ENCODE data around the gene CDC37L1. TPM values are rescaled to one million over a fixed set of nuclear protein-coding genes. Genes with fewer than 3 reads are reported as not detected.

The CDC37L1 gene
- total and polyA plus RNA-seq, 2 experiments from 2014 or later, result 26.9 to 29.6 TPM

DNA sequence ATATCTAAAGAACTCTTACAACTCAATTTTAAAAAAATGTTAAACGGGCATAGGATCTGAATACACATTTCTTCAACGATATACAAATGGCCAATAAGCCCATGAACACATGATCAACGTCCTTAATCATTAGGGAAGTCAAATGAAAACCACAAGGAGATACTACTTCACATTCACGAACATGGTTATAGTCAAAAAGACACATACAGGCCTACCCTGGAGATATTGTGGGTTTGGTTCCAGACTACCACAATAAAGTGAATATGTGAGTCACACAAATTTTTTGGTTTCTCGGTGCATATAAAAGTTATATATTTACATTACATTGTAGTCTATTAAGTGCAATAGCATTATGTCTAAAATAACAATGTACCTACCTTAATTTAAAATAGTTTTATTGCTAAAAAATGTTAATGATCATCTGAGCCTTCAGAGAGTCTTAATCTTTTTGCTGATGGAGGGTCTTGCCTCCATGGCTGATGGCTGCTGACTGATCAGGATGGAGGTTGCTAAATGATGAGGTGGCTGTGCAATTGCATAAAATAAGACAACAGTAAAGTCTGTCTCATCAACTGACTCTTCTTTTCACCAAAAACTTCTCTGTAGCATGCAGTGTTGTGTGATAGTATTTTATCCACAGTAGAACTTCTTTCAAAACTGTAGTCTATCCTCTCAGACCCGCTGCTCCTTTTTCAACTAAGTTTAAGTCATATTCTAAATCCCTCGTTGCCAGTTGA, 46.5 kb downstream of the CDC37L1 start (continued):
- TF ChIP-seq, protein P1, sequence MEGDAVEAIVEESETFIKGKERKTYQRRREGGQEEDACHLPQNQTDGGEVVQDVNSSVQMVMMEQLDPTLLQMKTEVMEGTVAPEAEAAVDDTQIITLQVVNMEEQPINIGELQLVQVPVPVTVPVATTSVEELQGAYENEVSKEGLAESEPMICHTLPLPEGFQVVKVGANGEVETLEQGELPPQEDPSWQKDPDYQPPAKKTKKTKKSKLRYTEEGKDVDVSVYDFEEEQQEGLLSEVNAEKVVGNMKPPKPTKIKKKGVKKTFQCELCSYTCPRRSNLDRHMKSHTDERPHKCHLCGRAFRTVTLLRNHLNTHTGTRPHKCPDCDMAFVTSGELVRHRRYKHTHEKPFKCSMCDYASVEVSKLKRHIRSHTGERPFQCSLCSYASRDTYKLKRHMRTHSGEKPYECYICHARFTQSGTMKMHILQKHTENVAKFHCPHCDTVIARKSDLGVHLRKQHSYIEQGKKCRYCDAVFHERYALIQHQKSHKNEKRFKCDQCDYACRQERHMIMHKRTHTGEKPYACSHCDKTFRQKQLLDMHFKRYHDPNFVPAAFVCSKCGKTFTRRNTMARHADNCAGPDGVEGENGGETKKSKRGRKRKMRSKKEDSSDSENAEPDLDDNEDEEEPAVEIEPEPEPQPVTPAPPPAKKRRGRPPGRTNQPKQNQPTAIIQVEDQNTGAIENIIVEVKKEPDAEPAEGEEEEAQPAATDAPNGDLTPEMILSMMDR (conservative IDR thresholded peaks at IDR 0.05; ENCODE audit: low read depth in 2 of 2), result no peak
- no peak for TF ChIP-seq EZH2 (IDR thresholded peaks at IDR 0.05; ENCODE audit: low read depth, unreplicated experiment)
- TF ChIP-seq JUNB (IDR thresholded peaks at IDR 0.05; ENCODE audit: unreplicated experiment), result no peak
- TF ChIP-seq, protein P2, sequence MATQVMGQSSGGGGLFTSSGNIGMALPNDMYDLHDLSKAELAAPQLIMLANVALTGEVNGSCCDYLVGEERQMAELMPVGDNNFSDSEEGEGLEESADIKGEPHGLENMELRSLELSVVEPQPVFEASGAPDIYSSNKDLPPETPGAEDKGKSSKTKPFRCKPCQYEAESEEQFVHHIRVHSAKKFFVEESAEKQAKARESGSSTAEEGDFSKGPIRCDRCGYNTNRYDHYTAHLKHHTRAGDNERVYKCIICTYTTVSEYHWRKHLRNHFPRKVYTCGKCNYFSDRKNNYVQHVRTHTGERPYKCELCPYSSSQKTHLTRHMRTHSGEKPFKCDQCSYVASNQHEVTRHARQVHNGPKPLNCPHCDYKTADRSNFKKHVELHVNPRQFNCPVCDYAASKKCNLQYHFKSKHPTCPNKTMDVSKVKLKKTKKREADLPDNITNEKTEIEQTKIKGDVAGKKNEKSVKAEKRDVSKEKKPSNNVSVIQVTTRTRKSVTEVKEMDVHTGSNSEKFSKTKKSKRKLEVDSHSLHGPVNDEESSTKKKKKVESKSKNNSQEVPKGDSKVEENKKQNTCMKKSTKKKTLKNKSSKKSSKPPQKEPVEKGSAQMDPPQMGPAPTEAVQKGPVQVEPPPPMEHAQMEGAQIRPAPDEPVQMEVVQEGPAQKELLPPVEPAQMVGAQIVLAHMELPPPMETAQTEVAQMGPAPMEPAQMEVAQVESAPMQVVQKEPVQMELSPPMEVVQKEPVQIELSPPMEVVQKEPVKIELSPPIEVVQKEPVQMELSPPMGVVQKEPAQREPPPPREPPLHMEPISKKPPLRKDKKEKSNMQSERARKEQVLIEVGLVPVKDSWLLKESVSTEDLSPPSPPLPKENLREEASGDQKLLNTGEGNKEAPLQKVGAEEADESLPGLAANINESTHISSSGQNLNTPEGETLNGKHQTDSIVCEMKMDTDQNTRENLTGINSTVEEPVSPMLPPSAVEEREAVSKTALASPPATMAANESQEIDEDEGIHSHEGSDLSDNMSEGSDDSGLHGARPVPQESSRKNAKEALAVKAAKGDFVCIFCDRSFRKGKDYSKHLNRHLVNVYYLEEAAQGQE (IDR thresholded peaks at IDR 0.05; ENCODE audit: unreplicated experiment), result no peak
- TF ChIP-seq EZH2phosphoT487 (IDR thresholded peaks at IDR 0.05; ENCODE audit: unreplicated experiment), result no peak
- TF ChIP-seq NANOG (IDR thresholded peaks at IDR 0.05; ENCODE audit: borderline replicate concordance), result no peak

DNA sequence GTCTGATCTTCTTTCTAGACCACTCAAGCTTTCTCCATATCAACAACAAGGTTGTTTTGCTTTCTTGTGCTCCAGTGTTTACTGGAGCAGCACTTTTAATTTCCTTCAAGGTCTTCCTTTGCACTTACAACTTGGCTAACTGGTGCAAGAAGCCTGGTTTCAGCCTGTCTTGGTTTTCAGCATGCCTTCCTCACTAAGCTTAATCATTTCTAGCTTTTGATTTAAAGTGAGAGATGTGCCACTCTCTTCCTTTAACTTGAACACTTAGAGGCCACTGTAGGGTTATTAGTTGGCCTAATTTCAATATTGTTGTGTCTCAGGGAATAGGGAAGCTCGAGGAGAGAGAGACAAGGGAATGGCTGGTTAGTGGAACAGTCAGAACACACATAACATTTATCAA, 48.2 kb downstream of the CDC37L1 start:
- Histone ChIP-seq H3K4me1 (ENCODE audit: insufficient read depth) (no peaks in the 10 kb centered on the region), H4K20me1 (replicated peaks; ENCODE audit: insufficient read depth) (no peaks in the 10 kb centered on the region), H3K9me2 (ENCODE audit: insufficient read depth) (no peaks in the 10 kb centered on the region; the same call in 1 of the 2 replicates), H2AFZ (no peak overlapping the region), H3K27me3 (ENCODE audit: insufficient read depth) (no peaks in the 10 kb centered on the region), H3K4me3 (no peak overlapping the region), H3K36me3 (ENCODE audit: insufficient read depth) (no peaks in the 10 kb centered on the region), H3K79me2 (replicated peaks; ENCODE audit: insufficient read depth) (peaks cover 56% of the 10 kb centered on the region), H3K27ac (ENCODE audit: low read depth) (no peak overlapping the region), H3K4me2 (no peak overlapping the region), H3F3A (replicated peaks; ENCODE audit: low read depth) (no peaks in the 10 kb centered on the region)
- Mint-ChIP-seq H3K4me3 (no peak overlapping the region), H3K9me3 (no peaks in the 10 kb centered on the region), H3K27ac (no peak overlapping the region), H3K4me1 (no peaks in the 10 kb centered on the region), H3K36me3 (ENCODE audit: low read depth) (no peaks in the 10 kb centered on the region), H3K27me3 (ENCODE audit: insufficient read depth, low read depth, poor library complexity) (no peaks in the 10 kb centered on the region)
- no peak for DNase-seq (ENCODE audit: low spot score)
- TF ChIP-seq EZH2 (IDR thresholded peaks at IDR 0.05; ENCODE audit: low read depth, unreplicated experiment) (no peak), STAT1 (IDR thresholded peaks at IDR 0.05; ENCODE audit: unreplicated experiment) (no peak), ZNF331 (CRISPR knock-in tag; IDR thresholded peaks at IDR 0.05; ENCODE audit: low read depth) (no peak), EZH2phosphoT487 (IDR thresholded peaks at IDR 0.05; ENCODE audit: unreplicated experiment) (no peak)
- TF ChIP-seq, protein P2 (IDR thresholded peaks at IDR 0.05; ENCODE audit: unreplicated experiment), result no peak
- no peak for ATAC-seq
